ENCODE measurements around the gene TAF1A.

- TF ChIP-seq POLR2A (IDR thresholded peaks at IDR 0.05) (no peak), CTCF (IDR thresholded peaks at IDR 0.05 in 8 of 11, conservative IDR thresholded peaks at IDR 0.05 in 3 of 11) (no peak), POLR2AphosphoS5 (IDR thresholded peaks at IDR 0.05) (no peak)
Measured at GRCh38 chr1:222623458-222623857, 33.7 kb upstream of the TAF1A start.
